B cell (primary cell): Measurements from ENCODE around the gene POGZ. TPM values are rescaled to one million over a fixed set of nuclear protein-coding genes. Genes with fewer than 3 reads are reported as not detected.

Experiments
- ATAC-seq: fragments of 200-7000 bp; cut with Tn5 transposase; one replicate; pipeline ENCODE4 v1.10.0; 2021; ENCODE audit warnings: low read depth, mild to moderate bottlenecking, moderate number of reproducible peaks, moderate library complexity
- CTCF ChIA-PET: fragments of 350-600 bp; sonication (Branson Sonifier 250); formaldehyde crosslinking; loops from one replicate; lab custom pipeline; 2021; ENCODE audit warnings: antibody characterized with exemption, inconsistent platforms; lab: Charles Lee
- POLR2A ChIA-PET: fragments of 350-600 bp; sonication (Branson Sonifier 250); formaldehyde crosslinking; loops from one replicate; lab custom pipeline; 2021; ENCODE audit warnings: antibody characterized with exemption; lab: Charles Lee
- DNase-seq: peaks from one replicate; pipeline ENCODE4 v3.0.0; 2013
- H2AFZ ChIP-seq: 2 replicates; pipeline ENCODE4 v1.6.1; 2012; ENCODE audit warnings: mild to moderate bottlenecking, low read depth, low read length; ENCODE audit not compliant: insufficient read depth, poor library complexity, severe bottlenecking
- H3K27ac ChIP-seq, 2 donors: 1 replicate in 1 of 2; 2 replicates in 1 of 2; pipeline ENCODE4 v1.5.1; 2012 to 2013; ENCODE audit warnings: low read length in 2 of 2, mild to moderate bottlenecking in 2 of 2, moderate library complexity in 1 of 2
- H3K27me3 ChIP-seq, 4 experiments: fragments of 200-600 bp in 1 of 4; sonication (generic) in 1 of 4; replicated peaks in 1 of 4; 1 replicate in 2 of 4; 2 replicates in 2 of 4; pipeline versions ENCODE4 v1.6.1 to v1.7.0; 2013 to 2016; ENCODE audit warnings: low read length in 3 of 4, mild to moderate bottlenecking in 2 of 4, mixed read lengths in 1 of 4, moderate library complexity in 1 of 4; ENCODE audit not compliant: insufficient read depth in 4 of 4, control insufficient read depth in 3 of 4; ENCODE audit errors: control extremely low read depth in 1 of 4
- H3K36me3 ChIP-seq, 2 experiments: replicated peaks in 1 of 2; 1 replicate in 1 of 2; 2 replicates in 1 of 2; pipeline versions ENCODE4 v1.6.1 to v1.7.1; 2013; ENCODE audit warnings: low read length in 1 of 2; ENCODE audit not compliant: insufficient read depth in 2 of 2, control insufficient read depth in 1 of 2; ENCODE audit errors: control extremely low read depth in 1 of 2, extremely low read depth in 1 of 2
- H3K4me1 ChIP-seq, 2 donors: fragments of 200-600 bp in 1 of 2; sonication (generic) in 1 of 2; 1 replicate in 1 of 2; 2 replicates in 1 of 2; pipeline versions ENCODE4 v1.5.1 to v1.6.1; 2013 to 2017; ENCODE audit warnings: low read length in 2 of 2; ENCODE audit not compliant: control insufficient read depth in 2 of 2, insufficient read depth in 2 of 2
- H3K4me2 ChIP-seq: replicated peaks from 2 replicates; pipeline ENCODE3; 2012; ENCODE audit warnings: mild to moderate bottlenecking, low read depth, low read length; ENCODE audit not compliant: poor library complexity, severe bottlenecking
- H3K4me3 ChIP-seq, 5 experiments: fragments of 200-600 bp in 1 of 5; sonication (generic) in 1 of 5; 1 replicate in 3 of 5; 2 replicates in 2 of 5; pipeline versions ENCODE4 v1.5.1 to v1.7.0; 2011 to 2016; ENCODE audit warnings: low read length in 4 of 5, mild to moderate bottlenecking in 4 of 5, low read depth in 2 of 5, control low read depth in 1 of 5, moderate library complexity in 1 of 5; ENCODE audit not compliant: insufficient read depth in 1 of 5; ENCODE audit errors: control extremely low read depth in 1 of 5, extremely low read depth in 1 of 5
- H3K79me2 ChIP-seq: fragments of 200-600 bp; sonication (generic); one replicate; pipeline ENCODE4 v1.6.0; 2016; ENCODE audit warnings: low read length; ENCODE audit not compliant: control insufficient read depth, insufficient read depth
- H3K9ac ChIP-seq: fragments of 200-600 bp; sonication (generic); 2 replicates; pipeline ENCODE4 v1.6.1; 2017; ENCODE audit warnings: mild to moderate bottlenecking, low read length, moderate library complexity
- H3K9me3 ChIP-seq, 3 donors: one replicate each; pipeline versions ENCODE4 v1.6.1 to v1.7.1; 2013; ENCODE audit warnings: low read length in 2 of 3; ENCODE audit not compliant: control insufficient read depth in 2 of 3, insufficient read depth in 1 of 3; ENCODE audit errors: control extremely low read depth in 1 of 3
- H4K20me1 ChIP-seq: 2 replicates; pipeline ENCODE4 v1.6.0; 2012; ENCODE audit warnings: mild to moderate bottlenecking, low read length; ENCODE audit not compliant: insufficient read depth, control insufficient read depth, poor library complexity, severe bottlenecking
- H3K27ac Mint-ChIP-seq: one replicate; pipeline ENCODE4 v1.8.0; 2021; ENCODE audit warnings: mixed read lengths
- H3K27me3 Mint-ChIP-seq: one replicate; pipeline ENCODE4 v1.8.0; 2021; ENCODE audit warnings: mixed read lengths
- H3K4me1 Mint-ChIP-seq: one replicate; pipeline ENCODE4 v1.8.0; 2021; ENCODE audit warnings: mixed read lengths
- H3K4me3 Mint-ChIP-seq: one replicate; pipeline ENCODE4 v1.8.0; 2021; ENCODE audit warnings: mixed read lengths
- H3K9me3 Mint-ChIP-seq: one replicate; pipeline ENCODE4 v1.8.0; 2022; ENCODE audit warnings: mixed read lengths; ENCODE audit not compliant: insufficient read depth
- CTCF ChIP-seq: fragments of 200-600 bp; IDR thresholded peaks from one replicate; pipeline ENCODE4 v1.8.0; 2022; ENCODE audit warnings: antibody characterized with exemption, mild to moderate bottlenecking
- EZH2 ChIP-seq: IDR thresholded peaks from 2 replicates; pipeline ENCODE4 v1.6.1; 2012; ENCODE audit warnings: borderline replicate concordance, low read depth, mild to moderate bottlenecking, moderate library complexity, low read length; ENCODE audit not compliant: insufficient read depth, poor library complexity, severe bottlenecking
- WGBS: methylation state at CpG from one replicate; pipeline ENCODE4 v1.1.5; 2013; ENCODE audit warnings: missing lambda C conversion rate; ENCODE audit not compliant: insufficient coverage; 5-methylcytosine and 5-hydroxymethylcytosine counted together
- intact Hi-C: fragments of 100-400 bp; cut with micrococcal nuclease; formaldehyde crosslinking; loops from one replicate; pipeline ENCODE4 v1.10.0; 2022
- polyA plus RNA-seq: library from polyadenylated mRNA; depleted of rRNA; stranded (reverse); fragments of >200 nt; gene quantifications from 2 replicates; pipeline ENCODE4 v1.2.3, GENCODE V29; 2012
- total RNA-seq, 2 donors: library from RNA; stranded (reverse); fragments of 120-200 nt in 1 of 2; gene quantifications; 1 replicate in 1 of 2; 2 replicates in 1 of 2; pipeline versions ENCODE4 v1.2.3 to v1.2.4, GENCODE V29; 2013 to 2022

POGZ gene
- total and polyA plus RNA-seq, 2 donors (not counting 1 experiment from before 2014, with no cell fraction given) = 50.2 to 194 TPM

- Histone ChIP-seq H3K27ac (peak overlapping the region; percentile 79 to 85), H3K4me3 (peak overlapping the region; percentile 74 to 94 (median 83)), H3K4me1 (peaks cover 16 to 27% of the 10 kb centered on the region in 2 donors), H3K9me3 (no peaks in the 10 kb centered on the region), H3K79me2 (peaks cover 44% of the 10 kb centered on the region), H2AFZ (peak overlapping the region; percentile 79), H3K9ac (peak overlapping the region; percentile 90), H3K4me2 (peak overlapping the region; percentile 78), H3K27me3 (peaks cover 0 to 11% (median 4%) of the 10 kb centered on the region in 4 experiments), H4K20me1 (no peaks in the 10 kb centered on the region), H3K36me3 (no peaks in the 10 kb centered on the region)
- ChIA-PET CTCF (interaction anchor here (1.2 to 1.9 kb wide), 2 partner anchors 13 kb away, joined by 4 to 11 read pairs; no protein-coding TSS in a partner anchor), POLR2A (interaction anchor here (0.7 to 1.6 kb wide), 4 partner anchors 9 to 304 kb away, joined by 3 to 24 read pairs (median 5); no protein-coding TSS in a partner anchor)
- Mint-ChIP-seq H3K4me1 (peaks cover 36% of the 10 kb centered on the region), H3K27me3 (peaks cover 11% of the 10 kb centered on the region), H3K9me3 (no peaks in the 10 kb centered on the region), H3K4me3 (peak overlapping the region; percentile 88), H3K27ac (peak overlapping the region; percentile 91)
- under 1% methylated on average over 60 of the region's 69 CpGs for WGBS
- peak; percentile 59 for ATAC-seq
- TF ChIP-seq CTCF (no peak), EZH2 (no peak)
- peak; percentile 77 for DNase-seq
- intact Hi-C loops = loop anchor here (2.0 to 5.0 kb wide), 3 partner anchors 59 to 379 kb away; partner anchors contain the start of genes C2CD4D, PI4KB and PSMB4
Observed at GRCh38 chr1:151457911-151458801, 1.1 kb downstream of the POGZ start.
